Mesothelial cell of epicardium (in vitro differentiated cells): ENCODE data around the gene SHISA9. TPM values are rescaled to one million over a fixed set of nuclear protein-coding genes. Genes with fewer than 3 reads are reported as not detected.
A peak's percentile ranks its signal among the peaks of the same experiment; 100 is the strongest.

Experiments
- DNase-seq, 2 experiments: peaks; one replicate each; pipeline ENCODE4 v3.0.0; 2021; ENCODE audit warnings: low spot score in 2 of 2; ENCODE audit not compliant: unreplicated experiment in 2 of 2
- H3K27ac Mint-ChIP-seq: 2 replicates; pipeline ENCODE4 v1.8.0; 2021; ENCODE audit warnings: mixed read lengths
- H3K27me3 Mint-ChIP-seq: 2 replicates; pipeline ENCODE4 v1.8.0; 2021; ENCODE audit warnings: low read depth, mixed read lengths
- H3K36me3 Mint-ChIP-seq: 2 replicates; pipeline ENCODE4 v1.8.0; 2021; ENCODE audit warnings: mixed read lengths
- H3K4me1 Mint-ChIP-seq: 2 replicates; pipeline ENCODE4 v1.8.0; 2021; ENCODE audit warnings: mixed read lengths
- H3K4me3 Mint-ChIP-seq: 2 replicates; pipeline ENCODE4 v1.8.0; 2021; ENCODE audit warnings: mild to moderate bottlenecking, moderate library complexity, mixed read lengths
- H3K9me3 Mint-ChIP-seq: 2 replicates; pipeline ENCODE4 v1.8.0; 2021; ENCODE audit warnings: mixed read lengths
- CTCF ChIP-seq: fragments of 200-600 bp; sonication (generic); IDR thresholded peaks from one replicate; pipeline ENCODE4 v1.5.0; 2021; ENCODE audit warnings: antibody characterized with exemption; ENCODE audit not compliant: unreplicated experiment
- total RNA-seq: library from RNA; stranded (reverse); gene quantifications from 3 replicates; pipeline ENCODE4 v1.2.1, GENCODE V29; 2021

The SHISA9 gene
- total RNA-seq, 1 donor from 2014 or later, result 0.04 TPM

DNA sequence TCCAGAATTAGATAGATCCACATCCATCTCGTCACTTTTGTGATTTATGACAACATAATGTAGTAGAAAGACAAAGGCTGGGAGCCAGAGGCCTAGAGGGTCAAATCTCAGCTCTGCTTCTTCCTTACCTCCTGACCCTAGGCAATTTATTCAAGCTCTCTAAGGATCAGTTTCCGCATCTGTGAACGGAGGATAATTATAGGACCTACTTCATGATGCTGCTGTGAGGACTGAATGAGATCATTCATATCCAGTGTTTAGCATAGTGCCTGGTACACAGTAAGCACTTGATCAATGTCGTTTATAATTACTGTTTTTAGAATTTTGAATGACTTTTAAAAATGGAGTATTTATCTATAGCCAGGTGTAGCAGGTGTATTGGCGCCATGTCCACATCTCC is 128.4 kb downstream of the SHISA9 start:
- no peak overlapping the region for H3K4me3 Mint-ChIP-seq
- H3K27ac Mint-ChIP-seq, result no peak overlapping the region
- H3K36me3 Mint-ChIP-seq, result no peaks in the 10 kb centered on the region
- no peak for TF ChIP-seq CTCF
- no peaks in the 10 kb centered on the region for H3K27me3 Mint-ChIP-seq
- no peaks in the 10 kb centered on the region for H3K4me1 Mint-ChIP-seq
- no peak for DNase-seq
- H3K9me3 Mint-ChIP-seq, result peaks cover 5% of the 10 kb centered on the region

DNA sequence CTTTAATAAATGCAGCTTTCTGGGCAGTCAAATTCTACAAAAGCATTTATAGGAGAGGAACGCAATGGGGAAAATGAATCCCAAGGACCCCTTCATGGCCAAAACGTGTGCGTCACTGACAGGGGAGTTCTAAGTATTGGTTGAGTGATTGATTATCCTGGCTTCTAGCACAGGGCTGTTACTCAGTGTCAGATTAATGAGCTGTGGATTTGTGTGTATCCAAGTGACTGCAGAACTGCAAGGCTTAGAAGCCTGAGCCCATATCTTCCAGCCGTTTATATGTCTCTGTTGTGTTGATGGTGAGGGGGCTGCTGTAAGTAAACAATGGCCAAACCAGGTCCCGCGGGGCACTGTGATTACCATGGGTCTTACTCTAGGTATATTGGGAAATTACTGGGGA is 129.4 kb downstream of the SHISA9 start:
- no peak overlapping the region for H3K4me3 Mint-ChIP-seq
- H3K9me3 Mint-ChIP-seq, result peaks cover 5% of the 10 kb centered on the region
- DNase-seq, result no peak
- no peak overlapping the region for H3K27ac Mint-ChIP-seq
- no peaks in the 10 kb centered on the region for H3K36me3 Mint-ChIP-seq
- H3K4me1 Mint-ChIP-seq, result no peaks in the 10 kb centered on the region
- H3K27me3 Mint-ChIP-seq, result no peaks in the 10 kb centered on the region
- no peak for TF ChIP-seq CTCF

- H3K4me1 Mint-ChIP-seq, result no peaks in the 10 kb centered on the region
- H3K9me3 Mint-ChIP-seq, result peaks cover 4% of the 10 kb centered on the region
- no peaks in the 10 kb centered on the region for H3K27me3 Mint-ChIP-seq
- no peak overlapping the region for H3K4me3 Mint-ChIP-seq
- no peak overlapping the region for H3K27ac Mint-ChIP-seq
- no peak for TF ChIP-seq CTCF
- no peak for DNase-seq
- no peaks in the 10 kb centered on the region for H3K36me3 Mint-ChIP-seq
These were observed 131.5 kb downstream of the SHISA9 start for GRCh38 chr16:13032911-13033310.

- no peak overlapping the region for H3K4me3 Mint-ChIP-seq
- H3K27ac Mint-ChIP-seq, result no peak overlapping the region
- H3K9me3 Mint-ChIP-seq, result no peaks in the 10 kb centered on the region
- peak; percentile 70 to 81 for DNase-seq
- H3K4me1 Mint-ChIP-seq, result no peaks in the 10 kb centered on the region
- no peak for TF ChIP-seq CTCF
- H3K36me3 Mint-ChIP-seq, result no peaks in the 10 kb centered on the region
- no peaks in the 10 kb centered on the region for H3K27me3 Mint-ChIP-seq
These were observed 135.2 kb downstream of the SHISA9 start for GRCh38 chr16:13036600-13036999.

GRCh38 chr16:13038591-13038990 is 137.2 kb downstream of the SHISA9 start:
- Mint-ChIP-seq H3K9me3 (no peaks in the 10 kb centered on the region), H3K4me3 (no peak overlapping the region), H3K36me3 (no peaks in the 10 kb centered on the region), H3K27ac (no peak overlapping the region), H3K4me1 (no peaks in the 10 kb centered on the region), H3K27me3 (peaks cover under 1% of the 10 kb centered on the region)
- TF ChIP-seq CTCF, result no peak
- no peak for DNase-seq

DNA sequence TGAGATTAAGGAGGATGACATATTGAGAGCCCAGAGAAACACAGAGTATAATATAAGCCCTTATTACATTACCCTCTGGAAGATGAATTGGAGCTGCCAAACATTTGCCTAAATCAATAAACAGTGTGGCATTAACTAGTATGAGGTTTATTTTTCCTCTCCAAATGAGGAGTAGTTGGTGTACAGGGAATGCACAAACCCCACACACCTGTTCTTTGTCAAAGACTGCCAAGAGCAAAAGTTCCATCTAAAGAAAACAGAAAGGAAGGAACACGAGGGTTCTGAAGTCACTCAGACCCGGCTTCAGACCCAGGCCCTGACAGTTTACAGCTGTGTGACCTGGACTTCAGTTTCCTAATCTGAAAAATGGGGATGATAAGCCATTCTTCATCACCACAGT is 138.1 kb downstream of the SHISA9 start:
- no peak for DNase-seq
- H3K4me1 Mint-ChIP-seq, result no peaks in the 10 kb centered on the region
- H3K36me3 Mint-ChIP-seq, result no peaks in the 10 kb centered on the region
- no peak overlapping the region for H3K27ac Mint-ChIP-seq
- no peaks in the 10 kb centered on the region for H3K9me3 Mint-ChIP-seq
- TF ChIP-seq CTCF, result no peak
- no peak overlapping the region for H3K4me3 Mint-ChIP-seq
- peaks cover 3% of the 10 kb centered on the region for H3K27me3 Mint-ChIP-seq
